Subcutaneous adipose tissue (tissue), 4 donors: Measurements from ENCODE around the gene MCC. TPM values are rescaled to one million over a fixed set of nuclear protein-coding genes. Genes with fewer than 3 reads are reported as not detected.

ENCODE experiments used
- CTCF ChIP-seq: fragments of 450-650 bp; IDR thresholded peaks from one replicate; pipeline ENCODE4 v1.5.1; 2016; ENCODE audit warnings: low read depth, mild to moderate bottlenecking, control low read depth, antibody characterized with exemption, moderate library complexity
- total RNA-seq, 4 donors: library from RNA; depleted of rRNA; stranded (reverse); fragments of >200 nt; gene quantifications; one replicate each; pipeline ENCODE4 v1.1.0, GENCODE V29; 2016

Gene MCC
- total RNA-seq, 4 donors from 2014 or later = 15.0 to 57.3 (median 23.7) TPM

GRCh38 chr5:112995764-112996618 lies 492.3 kb downstream of the MCC start:
- no peak for TF ChIP-seq CTCF

DNA sequence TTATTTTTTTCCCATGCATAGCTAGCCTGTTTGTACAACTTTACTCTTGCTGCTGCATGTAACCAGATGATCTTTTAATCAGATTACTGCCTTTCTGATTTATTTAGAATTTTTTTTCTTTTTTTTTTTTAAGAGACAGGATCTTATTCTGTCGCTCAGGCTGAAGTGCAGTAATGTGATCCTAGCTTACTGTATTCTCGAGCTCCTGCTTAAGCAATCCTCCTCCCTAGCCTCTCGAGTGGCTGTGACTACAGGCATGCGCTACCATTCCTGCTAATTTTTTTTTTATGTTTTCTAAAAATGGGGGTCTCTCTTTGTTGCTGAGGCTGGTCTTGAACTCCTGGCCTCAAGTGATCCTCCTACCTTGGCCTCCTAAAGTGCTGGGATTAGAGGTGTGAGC lies 502.0 kb downstream of the MCC start:
- TF ChIP-seq CTCF = no peak

GRCh38 chr5:112983363-112983762 lies 504.9 kb downstream of the MCC start:
- no peak for TF ChIP-seq CTCF

- no peak for TF ChIP-seq CTCF
These were observed 508.5 kb downstream of the MCC start for GRCh38 chr5:112979723-112980122.

- no peak for TF ChIP-seq CTCF
These were observed 509.4 kb downstream of the MCC start for GRCh38 chr5:112978836-112979235.

- TF ChIP-seq CTCF = no peak
These were observed 510.8 kb downstream of the MCC start for GRCh38 chr5:112977440-112977861.

DNA sequence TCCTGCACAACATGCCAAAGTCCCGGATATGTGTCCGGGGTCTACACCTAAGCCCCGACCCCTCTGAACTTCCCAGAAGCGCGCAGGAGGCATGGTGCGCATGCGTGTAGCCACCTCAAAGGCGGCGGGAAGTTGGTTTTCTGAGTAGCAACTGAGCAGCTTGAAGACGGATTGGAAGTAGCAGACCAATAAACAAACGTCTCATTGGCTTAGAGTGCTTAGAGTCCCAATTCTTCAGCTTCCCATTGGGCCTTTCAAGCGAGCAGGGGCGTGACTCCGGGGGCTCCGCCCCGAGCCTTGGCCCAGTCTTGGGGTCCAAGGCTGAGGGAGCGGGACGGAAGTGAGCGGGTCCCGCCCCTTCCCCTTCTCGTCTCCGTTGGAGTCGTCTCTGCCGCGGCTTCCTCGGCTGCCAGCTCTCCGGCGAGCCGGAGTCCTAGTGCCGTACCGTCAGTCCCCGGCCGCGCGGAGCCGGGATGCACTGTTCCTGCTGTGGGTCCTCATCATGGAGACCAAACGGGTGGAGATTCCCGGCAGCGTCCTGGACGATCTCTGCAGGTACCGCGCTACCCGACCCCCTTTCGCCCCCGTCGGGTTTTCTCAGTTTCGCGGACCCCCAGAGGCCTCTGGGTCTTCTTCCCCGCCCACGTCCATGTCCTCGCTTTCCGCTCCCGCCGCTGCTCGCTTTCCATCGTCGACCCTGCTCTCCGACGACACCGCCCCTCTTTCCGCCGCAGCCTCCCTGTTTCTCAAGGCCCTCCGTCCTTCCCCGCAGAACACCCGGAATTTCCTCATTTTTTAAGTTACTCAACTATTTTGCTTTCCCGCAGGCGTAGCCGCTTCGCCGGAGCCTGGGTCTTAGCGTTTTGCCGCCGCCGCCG lies 511.6 kb downstream of the MCC start, which contains the start of gene DCP2:
TSS of gene DCP2 (plus strand) at position 367 of the 878 bp plus-strand sequence. CDS start at position 503, 136 bp downstream.
- TF ChIP-seq CTCF = no peak
